ENCODE measurements around the gene ARID2. TPM values are rescaled to one million over a fixed set of nuclear protein-coding genes. Genes with fewer than 3 reads are reported as not detected.

The ARID2 gene
- total and polyA plus RNA-seq, 4 donors, result 1.8 to 17.8 (median 13.2) TPM

GRCh38 chr12:45757172-45757571 is 27.7 kb downstream of the ARID2 start:
- Histone ChIP-seq H3K27ac (ENCODE audit: low read depth in 1 of 2, low read length in 2 of 2) (no peak overlapping the region), H3K9me3 (ENCODE audit: control insufficient read depth in 4 of 4, low read length in 3 of 4) (no peaks in the 10 kb centered on the region), H3K27me3 (ENCODE audit: control insufficient read depth in 4 of 4, insufficient read depth in 4 of 4, low read length in 3 of 4) (no peaks in the 10 kb centered on the region), H3K4me3 (ENCODE audit: low read depth in 1 of 3, low read length in 3 of 3) (no peak overlapping the region), H3K36me3 (ENCODE audit: control insufficient read depth in 4 of 4, insufficient read depth in 3 of 4, low read depth in 1 of 4, low read length in 3 of 4) (peaks cover 0 to 2% (median 1%) of the 10 kb centered on the region in 4 donors), H3K4me1 (ENCODE audit: control insufficient read depth in 4 of 4, insufficient read depth in 4 of 4, low read length in 3 of 4) (no peaks in the 10 kb centered on the region), H3K9ac (ENCODE audit: low read depth in 1 of 2, low read length in 2 of 2) (no peak overlapping the region)
- TF ChIP-seq JUND (IDR thresholded peaks at IDR 0.05) (no peak), YY1 (IDR thresholded peaks at IDR 0.05) (no peak), NR2F2 (IDR thresholded peaks at IDR 0.05) (no peak), HNF4G (IDR thresholded peaks at IDR 0.05) (no peak), TAF1 (conservative IDR thresholded peaks at IDR 0.05) (no peak), EGR1 (IDR thresholded peaks at IDR 0.05; ENCODE audit: low read depth in 2 of 2) (no peak)
- no peak for DNase-seq (ENCODE audit: low spot score)
- 79% methylated on average over 3 of the region's 3 CpGs for WGBS

- Histone ChIP-seq H3K9me3 (ENCODE audit: control insufficient read depth in 4 of 4, low read length in 3 of 4) (no peaks in the 10 kb centered on the region), H3K27ac (ENCODE audit: low read depth in 1 of 2, low read length in 2 of 2) (no peak overlapping the region), H3K27me3 (ENCODE audit: control insufficient read depth in 4 of 4, insufficient read depth in 4 of 4, low read length in 3 of 4) (no peaks in the 10 kb centered on the region), H3K36me3 (ENCODE audit: control insufficient read depth in 4 of 4, insufficient read depth in 3 of 4, low read depth in 1 of 4, low read length in 3 of 4) (peaks cover 0 to 2% (median 0%) of the 10 kb centered on the region in 4 donors), H3K4me3 (ENCODE audit: low read depth in 1 of 3, low read length in 3 of 3) (no peak overlapping the region), H3K9ac (ENCODE audit: low read depth in 1 of 2, low read length in 2 of 2) (no peak overlapping the region), H3K4me1 (ENCODE audit: control insufficient read depth in 4 of 4, insufficient read depth in 4 of 4, low read length in 3 of 4) (peaks cover 0 to 3% (median 0%) of the 10 kb centered on the region in 4 donors)
- 95% methylated on average over 4 of the region's 4 CpGs for WGBS
- TF ChIP-seq MAX (IDR thresholded peaks at IDR 0.05) (no peak), YY1 (IDR thresholded peaks at IDR 0.05) (no peak), HNF4G (IDR thresholded peaks at IDR 0.05) (no peak), ATF3 (IDR thresholded peaks at IDR 0.05) (no peak), TAF1 (conservative IDR thresholded peaks at IDR 0.05) (no peak)
- TF ChIP-seq, protein P1, sequence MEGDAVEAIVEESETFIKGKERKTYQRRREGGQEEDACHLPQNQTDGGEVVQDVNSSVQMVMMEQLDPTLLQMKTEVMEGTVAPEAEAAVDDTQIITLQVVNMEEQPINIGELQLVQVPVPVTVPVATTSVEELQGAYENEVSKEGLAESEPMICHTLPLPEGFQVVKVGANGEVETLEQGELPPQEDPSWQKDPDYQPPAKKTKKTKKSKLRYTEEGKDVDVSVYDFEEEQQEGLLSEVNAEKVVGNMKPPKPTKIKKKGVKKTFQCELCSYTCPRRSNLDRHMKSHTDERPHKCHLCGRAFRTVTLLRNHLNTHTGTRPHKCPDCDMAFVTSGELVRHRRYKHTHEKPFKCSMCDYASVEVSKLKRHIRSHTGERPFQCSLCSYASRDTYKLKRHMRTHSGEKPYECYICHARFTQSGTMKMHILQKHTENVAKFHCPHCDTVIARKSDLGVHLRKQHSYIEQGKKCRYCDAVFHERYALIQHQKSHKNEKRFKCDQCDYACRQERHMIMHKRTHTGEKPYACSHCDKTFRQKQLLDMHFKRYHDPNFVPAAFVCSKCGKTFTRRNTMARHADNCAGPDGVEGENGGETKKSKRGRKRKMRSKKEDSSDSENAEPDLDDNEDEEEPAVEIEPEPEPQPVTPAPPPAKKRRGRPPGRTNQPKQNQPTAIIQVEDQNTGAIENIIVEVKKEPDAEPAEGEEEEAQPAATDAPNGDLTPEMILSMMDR (IDR thresholded peaks at IDR 0.05; ENCODE audit: low read depth, low read length, missing input control), result no peak
- no peak for DNase-seq (ENCODE audit: low spot score)
These were observed 30.8 kb downstream of the ARID2 start for GRCh38 chr12:45760333-45760732.

DNA sequence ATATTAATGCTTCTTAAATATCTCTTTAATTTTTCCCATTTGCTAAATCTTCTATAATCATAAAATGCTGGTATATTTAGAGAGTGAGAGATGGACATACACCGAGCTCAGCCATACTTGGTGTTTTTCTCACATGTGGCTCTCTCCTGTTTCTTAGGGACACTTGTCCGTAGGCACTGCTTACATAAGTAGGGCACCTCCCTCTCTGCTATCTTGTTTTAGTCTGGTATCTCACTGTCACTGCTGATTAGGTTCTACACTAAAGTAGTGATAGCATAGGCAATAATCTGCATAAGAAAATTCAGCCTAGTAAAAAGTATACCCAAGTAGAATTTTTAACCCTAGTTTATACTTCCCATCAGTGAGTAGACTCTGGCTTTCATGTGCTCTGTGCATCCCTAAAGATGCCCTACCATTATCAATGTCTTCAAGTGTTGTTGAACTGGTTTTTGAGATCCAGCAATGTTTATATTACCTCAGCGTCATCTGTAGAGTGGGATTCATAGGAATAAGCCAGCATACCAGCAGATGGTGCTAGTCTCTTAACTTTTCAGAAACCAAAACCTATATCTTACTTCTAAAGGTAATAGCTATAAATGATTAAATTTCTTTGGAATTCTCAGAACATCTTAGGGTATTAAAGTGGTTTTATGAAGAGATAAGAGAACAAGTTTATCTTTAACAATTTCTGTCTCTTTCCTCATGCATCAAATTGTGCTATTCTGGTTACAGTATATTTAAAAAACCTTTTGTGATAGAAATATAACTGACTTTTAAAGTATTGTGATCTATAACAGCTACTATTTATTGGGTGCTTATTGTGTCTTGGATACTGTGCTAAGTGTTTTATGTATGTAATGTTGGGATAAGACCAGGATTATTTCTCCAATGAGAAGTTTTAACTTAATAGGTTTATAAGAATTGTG is 32.9 kb downstream of the ARID2 start:
- H3K9ac ChIP-seq (ENCODE audit: low read depth in 1 of 2, low read length in 2 of 2), result no peak overlapping the region
- H3K27me3 ChIP-seq (ENCODE audit: control insufficient read depth in 4 of 4, insufficient read depth in 4 of 4, low read length in 3 of 4), result no peaks in the 10 kb centered on the region
- DNase-seq (ENCODE audit: low spot score), result no peak
- no peak overlapping the region for H3K27ac ChIP-seq (ENCODE audit: low read depth in 1 of 2, low read length in 2 of 2)
- H3K4me3 ChIP-seq (ENCODE audit: low read depth in 1 of 3, low read length in 3 of 3), result no peak overlapping the region
- no peaks in the 10 kb centered on the region for H3K9me3 ChIP-seq (ENCODE audit: control insufficient read depth in 4 of 4, low read length in 3 of 4)
- TF ChIP-seq, protein P1 (IDR thresholded peaks at IDR 0.05; ENCODE audit: low read depth, low read length, missing input control), result peak; percentile 60
- TF ChIP-seq RAD21 (IDR thresholded peaks at IDR 0.05) (peak; percentile 71 to 78), GABPA (IDR thresholded peaks at IDR 0.05 in 1 of 2, conservative IDR thresholded peaks at IDR 0.05 in 1 of 2) (no peak)
- WGBS, result 57% methylated on average over 3 of the region's 3 CpGs
- no peaks in the 10 kb centered on the region for H3K36me3 ChIP-seq (ENCODE audit: control insufficient read depth in 4 of 4, insufficient read depth in 3 of 4, low read depth in 1 of 4, low read length in 3 of 4)
- H3K4me1 ChIP-seq (ENCODE audit: control insufficient read depth in 4 of 4, insufficient read depth in 4 of 4, low read length in 3 of 4), result peaks cover 0 to 3% (median 0%) of the 10 kb centered on the region in 4 donors
